GM20000 (cell line): ENCODE data around the gene MERTK.
"Not testable (repeated sequence)": the region's sequence is repeated elsewhere in the genome, so short reads cannot be mapped to it uniquely, and the experiment has no call there.

ENCODE experiments used
- DNase-seq: peaks from one replicate; pipeline ENCODE4 v3.0.0; 2012; ENCODE audit warnings: low spot score
- CTCF ChIP-seq: IDR thresholded peaks from 2 replicates; pipeline ENCODE4 v1.5.1; 2012; ENCODE audit warnings: mild to moderate bottlenecking, control low read depth; ENCODE audit errors: extremely low read depth, missing control alignments

The MERTK gene

GRCh38 chr2:111952871-111953452 lies 54.6 kb downstream of the MERTK start:
- no peak for TF ChIP-seq CTCF

GRCh38 chr2:111954602-111955332 lies 56.4 kb downstream of the MERTK start:
- TF ChIP-seq CTCF = no peak
- no peak for DNase-seq

More at GRCh38 chr2:111952871-111953452, 54.6 kb downstream of the MERTK start:
- DNase-seq = no peak

GRCh38 chr2:111957872-111958354 lies 59.5 kb downstream of the MERTK start:
- no peak for TF ChIP-seq CTCF
- no peak for DNase-seq

GRCh38 chr2:111958901-111959300 lies 60.5 kb downstream of the MERTK start:
- no peak for DNase-seq
- TF ChIP-seq CTCF = no peak

GRCh38 chr2:111961663-111962062 lies 63.3 kb downstream of the MERTK start:
- no peak for DNase-seq
- TF ChIP-seq CTCF = no peak

GRCh38 chr2:111963086-111963485 lies 64.7 kb downstream of the MERTK start:
- not testable (repeated sequence) for DNase-seq

- not testable (repeated sequence) for DNase-seq
Observed at GRCh38 chr2:111963508-111963907, 65.1 kb downstream of the MERTK start.

GRCh38 chr2:111965062-111965461 lies 66.7 kb downstream of the MERTK start:
- no peak for DNase-seq
- TF ChIP-seq CTCF = no peak
